ENCODE results near the gene ANO1. TPM values are rescaled to one million over a fixed set of nuclear protein-coding genes. Genes with fewer than 3 reads are reported as not detected.

Gene ANO1
- total RNA-seq, 4 donors from 2014 or later = 1.7 to 13.9 (median 5.3) TPM

- no peak for TF ChIP-seq CTCF (IDR thresholded peaks at IDR 0.05)
- ATAC-seq (ENCODE audit: low FRiP score) = no peak
- DNase-seq (ENCODE audit: low spot score) = no peak
Measured at GRCh38 chr11:70135142-70135541, 57.0 kb downstream of the ANO1 start.

DNA sequence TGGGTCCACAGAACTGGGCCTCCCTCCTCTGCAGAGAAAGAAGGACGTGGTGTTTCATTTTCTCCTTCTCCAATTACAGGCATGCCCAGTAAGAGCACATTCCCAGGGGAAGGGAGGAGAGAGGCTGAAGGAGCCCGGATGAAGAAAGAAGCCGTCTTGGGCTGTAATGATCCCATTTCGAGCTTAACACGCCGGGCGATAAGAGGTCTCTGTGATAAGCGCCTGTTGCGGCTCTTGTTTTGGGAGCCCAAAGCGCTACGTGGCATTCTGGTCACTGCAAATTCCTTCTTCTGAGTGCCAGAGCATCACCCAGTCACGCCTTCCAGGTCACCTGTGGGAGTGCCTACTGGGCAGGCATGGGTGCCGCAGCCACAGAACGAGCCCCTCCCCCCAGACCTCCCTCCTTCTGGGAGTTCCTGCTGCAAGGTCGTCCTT, 57.5 kb downstream of the ANO1 start:
- TF ChIP-seq CTCF (IDR thresholded peaks at IDR 0.05) = no peak
- DNase-seq (ENCODE audit: low spot score) (no peak), ATAC-seq (ENCODE audit: low FRiP score) (peak; percentile 45)

- no peak for ATAC-seq (ENCODE audit: low FRiP score)
- TF ChIP-seq CTCF (IDR thresholded peaks at IDR 0.05) = no peak
- no peak for DNase-seq (ENCODE audit: low spot score)
Measured at GRCh38 chr11:70137383-70137782, 59.3 kb downstream of the ANO1 start.

- TF ChIP-seq CTCF (IDR thresholded peaks at IDR 0.05) = no peak
- DNase-seq (ENCODE audit: low spot score) (no peak), ATAC-seq (ENCODE audit: low FRiP score) (no peak)
Measured at GRCh38 chr11:70138403-70138802, 60.3 kb downstream of the ANO1 start.

- TF ChIP-seq CTCF (IDR thresholded peaks at IDR 0.05) = no peak
- ATAC-seq (ENCODE audit: low FRiP score) (no peak), DNase-seq (ENCODE audit: low spot score) (no peak)
Measured at GRCh38 chr11:70139785-70140410, 61.8 kb downstream of the ANO1 start.

GRCh38 chr11:70140711-70141485, 62.8 kb downstream of the ANO1 start:
- no peak for TF ChIP-seq CTCF (IDR thresholded peaks at IDR 0.05)
- ATAC-seq (ENCODE audit: low FRiP score) = peak; percentile 4
- no peak for DNase-seq (ENCODE audit: low spot score)
